ENCODE data around the gene PYGO2.

Gene PYGO2

GRCh38 chr1:154994591-154994990 is 33.0 kb upstream of the PYGO2 start:
- TF ChIP-seq CTCF (IDR thresholded peaks at IDR 0.05; ENCODE audit: borderline replicate concordance, control extremely low read depth, extremely low read depth, insufficient read depth, missing control alignments), result no peak
- in situ Hi-C loops (cut with MboI; ENCODE audit: low sequenced_read_pairs, unreplicated experiment), result no loop called here
- no peak for DNase-seq (ENCODE audit: low spot score)

- no peak for DNase-seq (ENCODE audit: low spot score)
- no peak for TF ChIP-seq CTCF (IDR thresholded peaks at IDR 0.05; ENCODE audit: borderline replicate concordance, control extremely low read depth, extremely low read depth, insufficient read depth, missing control alignments)
- in situ Hi-C loops (cut with MboI; ENCODE audit: low sequenced_read_pairs, unreplicated experiment), result no loop called here
Observed at GRCh38 chr1:154994269-154994587, 32.6 kb upstream of the PYGO2 start.

- no peak for DNase-seq (ENCODE audit: low spot score)
- no peak for TF ChIP-seq CTCF (IDR thresholded peaks at IDR 0.05; ENCODE audit: borderline replicate concordance, control extremely low read depth, extremely low read depth, insufficient read depth, missing control alignments)
- in situ Hi-C loops (cut with MboI; ENCODE audit: low sequenced_read_pairs, unreplicated experiment), result no loop called here
Observed at GRCh38 chr1:154993572-154994268, 32.1 kb upstream of the PYGO2 start, which contains the start of gene LENEP. Gene LENEP (plus strand): TSS chr1:154993586. CDS start chr1:154993608, 22 bp downstream.

GRCh38 chr1:154992721-154993571 is 31.4 kb upstream of the PYGO2 start:
- in situ Hi-C loops (cut with MboI; ENCODE audit: low sequenced_read_pairs, unreplicated experiment), result no loop called here
- TF ChIP-seq CTCF (IDR thresholded peaks at IDR 0.05; ENCODE audit: borderline replicate concordance, control extremely low read depth, extremely low read depth, insufficient read depth, missing control alignments), result no peak
- no peak for DNase-seq (ENCODE audit: low spot score)

- TF ChIP-seq CTCF (IDR thresholded peaks at IDR 0.05; ENCODE audit: borderline replicate concordance, control extremely low read depth, extremely low read depth, insufficient read depth, missing control alignments), result no peak
- DNase-seq (ENCODE audit: low spot score), result no peak
- in situ Hi-C loops (cut with MboI; ENCODE audit: low sequenced_read_pairs, unreplicated experiment), result no loop called here
Observed at GRCh38 chr1:154990276-154990675, 28.7 kb upstream of the PYGO2 start.

- in situ Hi-C loops (cut with MboI; ENCODE audit: low sequenced_read_pairs, unreplicated experiment), result no loop called here
- no peak for DNase-seq (ENCODE audit: low spot score)
Observed at GRCh38 chr1:154989195-154989860, 27.7 kb upstream of the PYGO2 start.

More at GRCh38 chr1:154989195-154989860, 27.7 kb upstream of the PYGO2 start:
- no peak for TF ChIP-seq CTCF (IDR thresholded peaks at IDR 0.05; ENCODE audit: borderline replicate concordance, control extremely low read depth, extremely low read depth, insufficient read depth, missing control alignments)

Measured in GM13976 (cell line).